22Rv1 (cell line): ENCODE data around the gene RAMAC.
"Not testable (repeated sequence)": the region's sequence is repeated elsewhere in the genome, so short reads cannot be mapped to it uniquely, and the experiment has no call there.

Source experiments
- H3K27ac ChIP-seq: fragments of 450-650 bp; 2 replicates; pipeline ENCODE4 v1.5.1; 2017
- CTCF ChIP-seq: fragments of 450-650 bp; IDR thresholded peaks from 2 replicates; pipeline ENCODE4 v1.5.1; 2017; ENCODE audit warnings: mild to moderate bottlenecking
- ZFX ChIP-seq: fragments of 450-650 bp; IDR thresholded peaks from 2 replicates; pipeline ENCODE4 v1.6.1; 2017; ENCODE audit warnings: antibody characterized with exemption, borderline replicate concordance

The RAMAC gene

GRCh38 chr15:83012076-83012426 is 26.0 kb downstream of the RAMAC start:
- TF ChIP-seq ZFX, result no peak
- TF ChIP-seq CTCF, result no peak
- peak overlapping the region; percentile 66 for H3K27ac ChIP-seq

DNA sequence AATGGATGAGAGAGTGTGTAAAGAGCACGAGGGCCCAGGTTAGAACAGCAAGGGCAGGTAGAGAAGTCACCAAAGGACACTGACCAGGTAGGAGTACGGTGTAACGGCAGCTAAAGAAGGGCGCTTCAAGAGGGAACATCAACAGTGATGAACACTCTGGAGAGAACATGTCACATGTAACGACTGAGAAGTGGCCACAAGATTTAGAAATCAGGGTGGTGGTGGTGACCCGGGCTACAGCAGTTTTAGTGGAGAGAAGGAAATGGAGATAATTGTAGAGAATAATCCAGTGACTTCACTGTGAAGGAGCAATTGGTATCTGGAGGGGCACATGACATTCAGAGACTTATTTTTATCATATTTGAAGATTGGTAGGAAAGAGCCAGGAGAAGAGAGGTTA is 26.6 kb downstream of the RAMAC start:
- H3K27ac ChIP-seq, result no peak overlapping the region
- TF ChIP-seq CTCF (no peak), ZFX (no peak)

DNA sequence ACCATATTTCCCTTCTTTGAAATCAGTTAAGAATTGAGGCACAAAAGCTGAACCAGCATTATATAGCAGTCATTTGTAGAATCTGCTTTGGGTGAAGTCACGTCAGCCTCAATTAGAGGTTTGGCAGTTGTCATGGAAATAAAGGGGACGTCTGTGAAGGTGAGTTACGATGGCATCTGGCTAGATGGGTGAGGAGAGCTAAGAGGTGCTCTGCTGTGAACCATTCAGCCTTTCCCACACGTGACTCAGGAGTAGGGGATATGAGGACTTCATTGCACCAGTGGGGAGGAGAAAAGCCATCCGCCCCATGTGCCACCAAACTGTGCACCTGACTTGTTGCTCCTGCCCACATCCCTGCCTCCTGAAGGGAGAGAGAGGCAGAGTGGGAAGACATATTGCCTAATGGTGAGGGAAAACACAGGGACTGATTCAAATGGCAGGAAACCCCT is 28.2 kb downstream of the RAMAC start:
- no peak overlapping the region for H3K27ac ChIP-seq
- TF ChIP-seq CTCF, result no peak
- TF ChIP-seq ZFX, result no peak

DNA sequence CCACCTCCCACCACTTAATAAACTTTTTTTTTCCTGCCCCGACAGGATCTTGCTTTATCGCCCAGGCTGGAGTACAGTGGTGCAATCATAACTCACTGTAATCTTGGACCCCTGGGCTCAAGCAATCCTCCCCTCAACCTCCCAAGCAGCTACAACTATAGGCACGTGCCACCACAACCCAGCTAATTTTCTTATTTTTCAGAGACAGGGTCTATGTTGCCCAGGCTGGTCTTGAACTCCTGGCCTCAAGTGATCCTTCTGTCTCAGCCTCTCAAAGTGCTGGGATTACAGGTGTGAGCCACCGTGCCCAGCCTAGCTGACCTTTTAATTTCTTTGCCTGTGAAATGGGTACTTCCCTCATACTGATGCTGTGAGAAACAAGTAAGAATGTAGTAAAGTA is 29.4 kb downstream of the RAMAC start:
- TF ChIP-seq ZFX, result no peak
- no peak for TF ChIP-seq CTCF
- no peak overlapping the region for H3K27ac ChIP-seq

GRCh38 chr15:83016906-83017305 is 30.9 kb downstream of the RAMAC start:
- TF ChIP-seq ZFX (no peak), CTCF (no peak)
- H3K27ac ChIP-seq, result no peak overlapping the region

GRCh38 chr15:83018436-83018835 is 32.4 kb downstream of the RAMAC start:
- TF ChIP-seq CTCF (no peak), ZFX (no peak)
- H3K27ac ChIP-seq, result no peak overlapping the region

GRCh38 chr15:83030021-83030420 is 44.0 kb downstream of the RAMAC start:
- no peak overlapping the region for H3K27ac ChIP-seq
- TF ChIP-seq CTCF (no peak), ZFX (no peak)

GRCh38 chr15:83031234-83031633 is 45.2 kb downstream of the RAMAC start:
- not testable (repeated sequence) for H3K27ac ChIP-seq
